ENCODE data around the gene ALDOB.

Gene ALDOB

DNA sequence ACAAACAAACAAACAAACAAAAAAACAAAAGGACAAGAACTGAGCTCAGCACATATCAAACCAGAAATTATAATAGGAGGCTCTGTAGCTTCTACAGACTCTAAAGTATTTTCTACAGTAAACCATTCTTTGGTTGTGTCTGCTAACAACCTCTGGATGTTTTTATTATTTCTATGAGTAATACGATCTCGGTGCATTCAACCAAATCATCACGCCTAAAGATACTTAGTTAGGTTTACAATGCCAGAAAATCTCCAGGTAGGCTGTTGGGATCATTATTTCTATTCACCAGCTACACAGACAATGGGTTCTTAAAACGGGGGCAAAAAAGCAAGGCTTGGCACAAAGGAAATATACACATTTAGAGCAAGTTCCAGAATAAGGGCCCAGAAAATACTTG lies 41.6 kb upstream of the ALDOB start:
- H2AFZ ChIP-seq (ENCODE audit: low read depth, low read length): no peak overlapping the region
- no peak overlapping the region for H3K14ac ChIP-seq (ENCODE audit: low read length in 2 of 2)
- H3K18ac ChIP-seq (ENCODE audit: low read depth in 1 of 2, low read length in 2 of 2): no peak overlapping the region
- H4K8ac ChIP-seq (ENCODE audit: low read length): no peak overlapping the region
- H2BK15ac ChIP-seq (ENCODE audit: low read depth, poor library complexity, severe bottlenecking): no peak overlapping the region
- no peak overlapping the region for H3K4me3 ChIP-seq (ENCODE audit: insufficient read depth in 1 of 2, low read depth in 1 of 2, low read length in 2 of 2)
- H3K4ac ChIP-seq (ENCODE audit: low read depth in 1 of 2, low read length in 2 of 2): no peak overlapping the region
- no peak for DNase-seq
- peaks cover 36% of the 10 kb centered on the region for H3K79me1 ChIP-seq (replicated peaks; ENCODE audit: low read length, poor library complexity, severe bottlenecking)
- no peak overlapping the region for H2BK120ac ChIP-seq (ENCODE audit: low read depth, low read length)
- H2AK5ac ChIP-seq (ENCODE audit: low read length, severe bottlenecking): no peak overlapping the region
- peak overlapping the region; percentile 70 for H3K27ac ChIP-seq (ENCODE audit: low read length, poor library complexity, severe bottlenecking)
- no peak overlapping the region for H3K4me2 ChIP-seq (ENCODE audit: low read length, poor library complexity, severe bottlenecking)
- no peaks in the 10 kb centered on the region for H3K9me3 ChIP-seq (ENCODE audit: control insufficient read depth, low read length)
- H2BK5ac ChIP-seq (ENCODE audit: low read depth, low read length, poor library complexity, severe bottlenecking): no peak overlapping the region
- H3K4me1 ChIP-seq (ENCODE audit: control insufficient read depth, insufficient read depth, low read depth, low read length): peaks cover 22% of the 10 kb centered on the region
- peaks cover 0 to 15% of the 10 kb centered on the region in 2 experiments for H3K36me3 ChIP-seq (ENCODE audit: control insufficient read depth in 1 of 2, insufficient read depth in 2 of 2, low read depth in 1 of 2, low read length in 2 of 2)
- no peak overlapping the region for H2BK12ac ChIP-seq (ENCODE audit: low read length in 2 of 2)
- 77% methylated on average over 3 of the region's 4 CpGs for WGBS
- H3K23ac ChIP-seq (ENCODE audit: low read length in 2 of 2): no peak overlapping the region
- no peaks in the 10 kb centered on the region for H3K27me3 ChIP-seq (ENCODE audit: control insufficient read depth in 1 of 2, insufficient read depth in 1 of 2, low read length in 2 of 2)
- no peak overlapping the region for H3K9ac ChIP-seq (ENCODE audit: low read length)
- no peak overlapping the region for H4K91ac ChIP-seq (ENCODE audit: low read length)

DNA sequence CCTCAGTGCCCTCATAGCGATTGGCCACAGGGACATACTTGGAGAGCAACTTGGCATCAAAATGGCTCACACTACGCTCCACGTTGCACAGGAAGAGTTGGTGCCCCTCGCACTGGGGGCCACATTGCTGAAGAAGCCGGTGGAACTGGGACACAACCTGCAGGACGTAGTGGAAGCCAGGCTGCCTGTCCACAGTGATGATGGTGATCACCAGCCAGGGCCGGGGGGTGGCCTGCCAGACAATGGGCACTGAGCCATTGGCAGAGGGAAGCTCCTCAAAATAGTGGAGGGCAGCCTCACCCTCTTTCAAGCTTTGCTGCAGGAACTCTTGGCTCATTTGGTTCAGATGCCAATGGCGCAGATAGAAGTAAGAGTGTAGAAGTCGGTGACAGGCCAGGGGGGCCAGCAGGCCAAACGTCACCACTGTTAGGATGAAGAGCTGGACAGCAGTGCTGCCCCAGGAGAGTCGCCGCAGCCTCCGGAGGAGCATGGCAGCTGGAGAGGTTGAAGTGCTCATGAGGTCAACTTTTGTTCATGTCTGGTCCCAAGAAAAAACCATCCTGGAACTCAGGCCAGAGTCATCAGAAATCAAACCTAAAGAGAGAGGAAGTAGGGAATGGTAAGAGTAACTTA lies 41.1 kb upstream of the ALDOB start:
- Histone ChIP-seq H3K4me3 (ENCODE audit: insufficient read depth in 1 of 2, low read depth in 1 of 2, low read length in 2 of 2) (no peak overlapping the region), H3K23ac (ENCODE audit: low read length in 2 of 2) (no peak overlapping the region), H3K27ac (ENCODE audit: low read length, poor library complexity, severe bottlenecking) (peak overlapping the region; percentile 70), H4K8ac (ENCODE audit: low read length) (no peak overlapping the region), H3K18ac (ENCODE audit: low read depth in 1 of 2, low read length in 2 of 2) (no peak overlapping the region), H3K4ac (ENCODE audit: low read depth in 1 of 2, low read length in 2 of 2) (no peak overlapping the region), H2BK120ac (ENCODE audit: low read depth, low read length) (no peak overlapping the region), H3K79me1 (replicated peaks; ENCODE audit: low read length, poor library complexity, severe bottlenecking) (peaks cover 34% of the 10 kb centered on the region), H3K14ac (ENCODE audit: low read length in 2 of 2) (no peak overlapping the region), H2BK5ac (ENCODE audit: low read depth, low read length, poor library complexity, severe bottlenecking) (peak overlapping the region; percentile 48), H2BK12ac (ENCODE audit: low read length in 2 of 2) (no peak overlapping the region), H3K27me3 (ENCODE audit: control insufficient read depth in 1 of 2, insufficient read depth in 1 of 2, low read length in 2 of 2) (no peaks in the 10 kb centered on the region), H2AFZ (ENCODE audit: low read depth, low read length) (no peak overlapping the region), H3K9me3 (ENCODE audit: control insufficient read depth, low read length) (no peaks in the 10 kb centered on the region), H2BK15ac (ENCODE audit: low read depth, poor library complexity, severe bottlenecking) (no peak overlapping the region), H3K36me3 (ENCODE audit: control insufficient read depth in 1 of 2, insufficient read depth in 2 of 2, low read depth in 1 of 2, low read length in 2 of 2) (peaks cover 0 to 15% of the 10 kb centered on the region in 2 experiments), H3K9ac (ENCODE audit: low read length) (no peak overlapping the region), H3K4me1 (ENCODE audit: control insufficient read depth, insufficient read depth, low read depth, low read length) (peaks cover 22% of the 10 kb centered on the region), H2AK5ac (ENCODE audit: low read length, severe bottlenecking) (peak overlapping the region; percentile 36), H3K4me2 (ENCODE audit: low read length, poor library complexity, severe bottlenecking) (no peak overlapping the region), H4K91ac (ENCODE audit: low read length) (no peak overlapping the region)
- no peak for DNase-seq
- WGBS: 97% methylated on average over 13 of the region's 13 CpGs

DNA sequence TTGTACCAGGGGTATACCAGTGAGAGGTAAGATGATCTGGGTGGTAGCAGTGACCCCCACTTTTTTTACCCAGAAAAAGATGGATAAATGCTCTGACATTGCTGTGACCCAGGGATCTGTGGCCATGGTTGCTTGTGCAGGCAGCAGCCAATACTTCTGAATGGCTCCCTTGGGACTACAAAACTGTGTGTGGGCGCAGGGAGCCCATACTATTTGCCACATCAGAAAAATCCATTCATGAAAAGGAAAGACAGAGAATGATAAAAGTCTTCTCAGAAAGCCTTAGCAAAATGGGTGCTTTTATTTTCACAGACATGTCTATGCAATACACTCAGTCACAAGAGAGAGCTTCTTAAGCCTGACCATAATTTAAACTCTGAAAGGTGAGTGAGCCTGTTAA lies 37.3 kb upstream of the ALDOB start:
- no peak overlapping the region for H3K27ac ChIP-seq (ENCODE audit: low read length, poor library complexity, severe bottlenecking)
- no peak overlapping the region for H2BK120ac ChIP-seq (ENCODE audit: low read depth, low read length)
- peaks cover 15% of the 10 kb centered on the region for H3K4me1 ChIP-seq (ENCODE audit: control insufficient read depth, insufficient read depth, low read depth, low read length)
- DNase-seq: no peak
- no peak overlapping the region for H2BK15ac ChIP-seq (ENCODE audit: low read depth, poor library complexity, severe bottlenecking)
- no peak overlapping the region for H3K4ac ChIP-seq (ENCODE audit: low read depth in 1 of 2, low read length in 2 of 2)
- H2BK12ac ChIP-seq (ENCODE audit: low read length in 2 of 2): no peak overlapping the region
- peaks cover 0 to 15% of the 10 kb centered on the region in 2 experiments for H3K36me3 ChIP-seq (ENCODE audit: control insufficient read depth in 1 of 2, insufficient read depth in 2 of 2, low read depth in 1 of 2, low read length in 2 of 2)
- H2BK5ac ChIP-seq (ENCODE audit: low read depth, low read length, poor library complexity, severe bottlenecking): no peak overlapping the region
- H3K9me3 ChIP-seq (ENCODE audit: control insufficient read depth, low read length): no peaks in the 10 kb centered on the region
- no peak overlapping the region for H3K23ac ChIP-seq (ENCODE audit: low read length in 2 of 2)
- no peak overlapping the region for H4K8ac ChIP-seq (ENCODE audit: low read length)
- H2AK5ac ChIP-seq (ENCODE audit: low read length, severe bottlenecking): no peak overlapping the region
- WGBS: no CpG with 5 or more reads among the region's 1 CpG
- H2AFZ ChIP-seq (ENCODE audit: low read depth, low read length): no peak overlapping the region
- no peak overlapping the region for H3K18ac ChIP-seq (ENCODE audit: low read depth in 1 of 2, low read length in 2 of 2)
- no peak overlapping the region for H3K4me2 ChIP-seq (ENCODE audit: low read length, poor library complexity, severe bottlenecking)
- peaks cover 16% of the 10 kb centered on the region for H3K79me1 ChIP-seq (replicated peaks; ENCODE audit: low read length, poor library complexity, severe bottlenecking)
- H3K4me3 ChIP-seq (ENCODE audit: insufficient read depth in 1 of 2, low read depth in 1 of 2, low read length in 2 of 2): no peak overlapping the region
- no peak overlapping the region for H3K9ac ChIP-seq (ENCODE audit: low read length)
- H3K27me3 ChIP-seq (ENCODE audit: control insufficient read depth in 1 of 2, insufficient read depth in 1 of 2, low read length in 2 of 2): peaks cover 0 to 4% of the 10 kb centered on the region in 2 experiments
- no peak overlapping the region for H4K91ac ChIP-seq (ENCODE audit: low read length)
- no peak overlapping the region for H3K14ac ChIP-seq (ENCODE audit: low read length in 2 of 2)

GRCh38 chr9:101470929-101471328 lies 35.4 kb upstream of the ALDOB start:
- H2BK12ac ChIP-seq (ENCODE audit: low read length in 2 of 2): no peak overlapping the region
- no peak overlapping the region for H3K9ac ChIP-seq (ENCODE audit: low read length)
- H4K91ac ChIP-seq (ENCODE audit: low read length): no peak overlapping the region
- no peak overlapping the region for H2BK15ac ChIP-seq (ENCODE audit: low read depth, poor library complexity, severe bottlenecking)
- H3K14ac ChIP-seq (ENCODE audit: low read length in 2 of 2): no peak overlapping the region
- H2AFZ ChIP-seq (ENCODE audit: low read depth, low read length): no peak overlapping the region
- H2BK120ac ChIP-seq (ENCODE audit: low read depth, low read length): no peak overlapping the region
- H3K18ac ChIP-seq (ENCODE audit: low read depth in 1 of 2, low read length in 2 of 2): no peak overlapping the region
- H3K27ac ChIP-seq (ENCODE audit: low read length, poor library complexity, severe bottlenecking): no peak overlapping the region
- H3K4me1 ChIP-seq (ENCODE audit: control insufficient read depth, insufficient read depth, low read depth, low read length): peaks cover 6% of the 10 kb centered on the region
- H3K4me2 ChIP-seq (ENCODE audit: low read length, poor library complexity, severe bottlenecking): no peak overlapping the region
- WGBS: 95% methylated on average over 3 of the region's 3 CpGs
- DNase-seq: no peak
- peaks cover 0 to 4% of the 10 kb centered on the region in 2 experiments for H3K27me3 ChIP-seq (ENCODE audit: control insufficient read depth in 1 of 2, insufficient read depth in 1 of 2, low read length in 2 of 2)
- no peak overlapping the region for H4K8ac ChIP-seq (ENCODE audit: low read length)
- no peak overlapping the region for H2BK5ac ChIP-seq (ENCODE audit: low read depth, low read length, poor library complexity, severe bottlenecking)
- H3K23ac ChIP-seq (ENCODE audit: low read length in 2 of 2): no peak overlapping the region
- no peaks in the 10 kb centered on the region for H3K9me3 ChIP-seq (ENCODE audit: control insufficient read depth, low read length)
- H3K79me1 ChIP-seq (replicated peaks; ENCODE audit: low read length, poor library complexity, severe bottlenecking): peaks cover 11% of the 10 kb centered on the region
- H3K4me3 ChIP-seq (ENCODE audit: insufficient read depth in 1 of 2, low read depth in 1 of 2, low read length in 2 of 2): no peak overlapping the region
- H2AK5ac ChIP-seq (ENCODE audit: low read length, severe bottlenecking): no peak overlapping the region
- peaks cover 0 to 6% of the 10 kb centered on the region in 2 experiments for H3K36me3 ChIP-seq (ENCODE audit: control insufficient read depth in 1 of 2, insufficient read depth in 2 of 2, low read depth in 1 of 2, low read length in 2 of 2)
- no peak overlapping the region for H3K4ac ChIP-seq (ENCODE audit: low read depth in 1 of 2, low read length in 2 of 2)

Measured in mesenchymal stem cell (in vitro differentiated cells and primary cell).